Hepatocyte (in vitro differentiated cells): ENCODE data around the gene XXYLT1.

Experiments
- EZH2 ChIP-seq: fragments of 200-600 bp; sonication (generic); IDR thresholded peaks from 2 replicates; pipeline ENCODE4 v1.6.1; 2016; ENCODE audit warnings: antibody characterized with exemption, mild to moderate bottlenecking, borderline replicate concordance
- TF ChIP-seq, protein P1 (sequence below): fragments of 200-600 bp; sonication (generic); IDR thresholded peaks from 2 replicates; pipeline ENCODE4 v1.5.1; 2016; ENCODE audit warnings: antibody characterized with exemption, mild to moderate bottlenecking; ENCODE audit not compliant: poor library complexity

DNA sequence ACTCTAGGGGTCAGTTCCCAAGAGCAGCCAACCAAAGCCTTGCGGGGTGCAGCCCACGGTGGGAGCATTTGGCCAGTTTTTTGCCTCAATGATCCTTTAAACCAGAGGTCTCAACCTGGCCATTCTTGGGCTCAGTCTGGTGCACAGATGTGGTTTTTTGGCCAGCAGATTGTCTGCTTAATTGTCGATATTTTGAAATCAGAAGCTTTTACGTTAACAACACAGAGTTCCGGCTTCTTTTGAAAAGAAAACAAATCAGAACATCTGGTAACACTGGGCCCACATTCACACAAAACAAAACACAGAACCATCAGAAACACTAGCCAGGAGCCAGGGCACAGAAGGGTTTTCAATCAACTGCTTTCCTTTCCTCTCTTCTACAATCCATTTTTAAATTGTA is 127.7 kb downstream of the XXYLT1 start:
- TF ChIP-seq, protein P1, sequence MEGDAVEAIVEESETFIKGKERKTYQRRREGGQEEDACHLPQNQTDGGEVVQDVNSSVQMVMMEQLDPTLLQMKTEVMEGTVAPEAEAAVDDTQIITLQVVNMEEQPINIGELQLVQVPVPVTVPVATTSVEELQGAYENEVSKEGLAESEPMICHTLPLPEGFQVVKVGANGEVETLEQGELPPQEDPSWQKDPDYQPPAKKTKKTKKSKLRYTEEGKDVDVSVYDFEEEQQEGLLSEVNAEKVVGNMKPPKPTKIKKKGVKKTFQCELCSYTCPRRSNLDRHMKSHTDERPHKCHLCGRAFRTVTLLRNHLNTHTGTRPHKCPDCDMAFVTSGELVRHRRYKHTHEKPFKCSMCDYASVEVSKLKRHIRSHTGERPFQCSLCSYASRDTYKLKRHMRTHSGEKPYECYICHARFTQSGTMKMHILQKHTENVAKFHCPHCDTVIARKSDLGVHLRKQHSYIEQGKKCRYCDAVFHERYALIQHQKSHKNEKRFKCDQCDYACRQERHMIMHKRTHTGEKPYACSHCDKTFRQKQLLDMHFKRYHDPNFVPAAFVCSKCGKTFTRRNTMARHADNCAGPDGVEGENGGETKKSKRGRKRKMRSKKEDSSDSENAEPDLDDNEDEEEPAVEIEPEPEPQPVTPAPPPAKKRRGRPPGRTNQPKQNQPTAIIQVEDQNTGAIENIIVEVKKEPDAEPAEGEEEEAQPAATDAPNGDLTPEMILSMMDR = no peak
- TF ChIP-seq EZH2 = no peak
